Thyroid gland (tissue), 4 donors: Measurements from ENCODE around the gene TEDC1. TPM values are rescaled to one million over a fixed set of nuclear protein-coding genes. Genes with fewer than 3 reads are reported as not detected.

Experiments used
- DNase-seq, 2 donors: peaks; one replicate each; pipeline ENCODE4 v3.0.0-alpha.2; 2019
- H3K27ac ChIP-seq, 3 donors: fragments of 200-600 bp; sonication (generic); 1 replicate in 2 of 3; 2 replicates in 1 of 3; pipeline ENCODE4 v1.5.1; 2016 to 2019; ENCODE audit warnings: mild to moderate bottlenecking in 1 of 3, moderate library complexity in 1 of 3
- H3K27me3 ChIP-seq: fragments of 200-600 bp; sonication (generic); one replicate; pipeline ENCODE4 v1.5.1; 2019
- H3K36me3 ChIP-seq, 2 donors: fragments of 200-600 bp; sonication (generic); one replicate each; pipeline ENCODE4 v1.5.1; 2016 to 2019
- H3K4me1 ChIP-seq, 2 donors: fragments of 200-600 bp; sonication (generic); one replicate each; pipeline ENCODE4 v1.5.1; 2017 to 2019
- H3K4me3 ChIP-seq, 3 donors: fragments of 200-600 bp; sonication (generic); replicated peaks in 1 of 3; 1 replicate in 2 of 3; 2 replicates in 1 of 3; pipeline ENCODE4 v1.5.1; 2016; ENCODE audit warnings: mild to moderate bottlenecking in 1 of 3
- H3K9me3 ChIP-seq: fragments of 200-600 bp; sonication (generic); one replicate; pipeline ENCODE4 v1.5.1; 2017
- CTCF ChIP-seq, 6 experiments: fragments of 200-600 bp in 3 of 6; fragments of 450-650 bp in 3 of 6; sonication (generic) in 3 of 6; IDR thresholded peaks; one replicate each; pipeline ENCODE4 v1.5.1; 2016 to 2019; ENCODE audit warnings: antibody characterized with exemption in 6 of 6, mild to moderate bottlenecking in 2 of 6, inconsistent platforms in 1 of 6, moderate library complexity in 1 of 6
- POLR2A ChIP-seq, 2 donors: fragments of 450-650 bp; IDR thresholded peaks; one replicate each; pipeline ENCODE4 v1.6.1; 2017; ENCODE audit warnings: antibody characterized with exemption in 2 of 2, mild to moderate bottlenecking in 2 of 2, moderate library complexity in 1 of 2
- WGBS, 2 donors: methylation state at CpG; one replicate each; pipeline ENCODE4 v1.1.5; 2017; 5-methylcytosine and 5-hydroxymethylcytosine counted together
- intact Hi-C: fragments of 100-400 bp; cut with DNase I; formaldehyde crosslinking; loops from one replicate; pipeline ENCODE4 v1.15.1; 2023
- total RNA-seq, 4 donors: library from RNA; depleted of rRNA; stranded (reverse); fragments of >200 nt; gene quantifications; one replicate each; pipeline ENCODE4 v1.2.3, GENCODE V29; 2016

Gene TEDC1
- total RNA-seq, 4 donors from 2014 or later = 3.4 to 13.9 (median 8.5) TPM

- Histone ChIP-seq H3K4me3 (no peak overlapping the region), H3K4me1 (peaks cover 15 to 24% of the 10 kb centered on the region in 2 donors), H3K27me3 (no peaks in the 10 kb centered on the region), H3K27ac (no peak overlapping the region), H3K9me3 (no peaks in the 10 kb centered on the region), H3K36me3 (no peaks in the 10 kb centered on the region)
- no peak for DNase-seq
- 75 to 82% methylated on average over 35 to 53 of the region's 63 CpGs for WGBS, 2 donors
- intact Hi-C loops = loop anchor here (5.0 kb wide), 1 partner anchor 157 kb away; no protein-coding TSS in a partner anchor
- TF ChIP-seq POLR2A (IDR thresholded peaks at IDR 0.05) (no peak), CTCF (IDR thresholded peaks at IDR 0.05) (no peak)
Measured at GRCh38 chr14:105529569-105530284, 38.7 kb downstream of the TEDC1 start.

- WGBS, 2 donors = 89 to 93% methylated on average over 15 to 17 of the region's 19 CpGs
- H3K36me3 ChIP-seq = no peaks in the 10 kb centered on the region
- no peak for DNase-seq
- H3K4me3 ChIP-seq = no peak overlapping the region
- H3K27me3 ChIP-seq = no peaks in the 10 kb centered on the region
- intact Hi-C loops = no loop called here
- no peaks in the 10 kb centered on the region for H3K9me3 ChIP-seq
- no peak for TF ChIP-seq CTCF (IDR thresholded peaks at IDR 0.05)
- no peak for TF ChIP-seq POLR2A (IDR thresholded peaks at IDR 0.05)
- H3K4me1 ChIP-seq = peaks cover 15 to 24% of the 10 kb centered on the region in 2 donors
- no peak overlapping the region for H3K27ac ChIP-seq
Measured at GRCh38 chr14:105530285-105531087, 39.4 kb downstream of the TEDC1 start.

GRCh38 chr14:105531088-105531893 is 40.2 kb downstream of the TEDC1 start:
- intact Hi-C loops = no loop called here
- WGBS, 2 donors = 94 to 97% methylated on average over 27 to 29 of the region's 30 CpGs

GRCh38 chr14:105531894-105532623 is 41.0 kb downstream of the TEDC1 start:
- WGBS, 2 donors = 89 to 92% methylated on average over 5 to 14 of the region's 19 CpGs
- Histone ChIP-seq H3K27ac (no peak overlapping the region), H3K27me3 (no peaks in the 10 kb centered on the region), H3K4me3 (no peak overlapping the region), H3K9me3 (no peaks in the 10 kb centered on the region), H3K4me1 (peaks cover 10 to 20% of the 10 kb centered on the region in 2 donors), H3K36me3 (no peaks in the 10 kb centered on the region)
- intact Hi-C loops = no loop called here
- no peak for DNase-seq
- TF ChIP-seq CTCF (IDR thresholded peaks at IDR 0.05) (no peak), POLR2A (IDR thresholded peaks at IDR 0.05) (no peak)

More at GRCh38 chr14:105531088-105531893, 40.2 kb downstream of the TEDC1 start:
- H3K27me3 ChIP-seq = no peaks in the 10 kb centered on the region
- H3K4me3 ChIP-seq = no peak overlapping the region
- no peaks in the 10 kb centered on the region for H3K36me3 ChIP-seq
- no peaks in the 10 kb centered on the region for H3K9me3 ChIP-seq
- no peak overlapping the region for H3K27ac ChIP-seq
- peaks cover 15 to 24% of the 10 kb centered on the region in 2 donors for H3K4me1 ChIP-seq
- DNase-seq = no peak
- TF ChIP-seq POLR2A (IDR thresholded peaks at IDR 0.05) = no peak
- no peak for TF ChIP-seq CTCF (IDR thresholded peaks at IDR 0.05)
